ENCODE results near the gene PPFIA1.
"Not testable (repeated sequence)": the region's sequence is repeated elsewhere in the genome, so short reads cannot be mapped to it uniquely, and the experiment has no call there.

The PPFIA1 gene

DNA sequence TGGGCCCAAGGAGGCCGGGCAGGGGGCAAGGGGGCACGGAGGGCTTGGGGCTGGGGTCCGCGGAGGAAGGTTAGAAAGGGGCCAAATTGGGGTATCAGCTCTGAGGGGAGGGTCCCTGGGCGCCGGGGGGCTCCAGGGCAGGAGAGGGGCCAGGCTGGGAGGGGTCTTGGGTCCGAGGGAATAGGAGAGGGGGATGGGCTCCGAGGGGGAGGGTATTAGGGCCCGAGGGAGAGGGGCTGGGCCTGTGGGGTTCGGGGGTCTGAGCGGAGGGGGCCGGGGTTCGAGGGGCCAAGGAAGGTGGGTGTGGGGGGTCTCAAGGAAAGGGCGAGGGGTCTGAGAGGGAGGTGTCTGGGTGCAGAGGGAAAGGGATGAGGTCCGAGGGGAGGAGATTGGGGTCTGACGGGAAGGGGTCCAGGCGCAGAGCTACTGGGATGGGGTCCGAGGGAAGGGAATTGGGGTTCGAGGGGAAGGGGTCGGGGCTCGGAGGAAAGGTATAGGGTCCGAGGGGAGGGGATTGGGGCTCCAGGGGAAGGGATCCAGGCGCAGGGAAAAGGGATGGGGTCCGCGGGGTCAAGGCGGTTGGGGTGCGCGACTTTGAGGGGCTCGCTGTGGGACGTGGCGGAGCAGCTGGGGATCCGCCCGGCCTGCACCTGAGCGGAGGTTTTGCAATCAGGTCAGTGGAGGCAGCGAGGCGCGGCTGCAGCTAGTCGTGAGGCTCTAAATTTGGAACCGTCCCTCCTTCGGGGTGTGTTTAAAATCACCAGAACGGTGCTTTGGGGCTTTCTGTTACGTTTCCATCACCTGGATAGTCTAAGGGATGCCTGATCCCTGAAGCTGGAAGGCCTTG is 128.6 kb downstream of the PPFIA1 start:
- no peak for DNase-seq

DNA sequence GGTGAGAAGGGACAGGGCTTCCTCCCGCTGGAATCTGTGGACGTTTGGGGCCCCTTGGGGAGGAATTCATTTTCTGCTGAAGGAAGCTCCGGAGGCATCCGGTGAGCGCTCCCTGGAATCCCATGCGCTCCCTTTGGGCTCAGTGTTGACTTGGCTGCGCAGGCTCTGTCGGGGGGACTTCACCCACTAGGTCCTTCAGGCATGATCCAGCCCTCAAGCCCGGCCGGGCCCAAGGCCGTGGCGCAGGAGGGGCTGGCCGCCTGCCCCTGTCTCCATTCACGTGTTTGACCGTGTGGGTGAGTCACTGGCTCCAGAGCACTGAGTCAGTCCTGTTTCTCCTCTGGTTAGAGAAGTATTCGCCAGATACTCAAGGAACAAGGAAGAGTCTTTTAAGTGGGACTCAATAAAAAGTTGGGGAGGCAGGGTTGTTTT is 129.2 kb downstream of the PPFIA1 start:
- DNase-seq: no peak

DNA sequence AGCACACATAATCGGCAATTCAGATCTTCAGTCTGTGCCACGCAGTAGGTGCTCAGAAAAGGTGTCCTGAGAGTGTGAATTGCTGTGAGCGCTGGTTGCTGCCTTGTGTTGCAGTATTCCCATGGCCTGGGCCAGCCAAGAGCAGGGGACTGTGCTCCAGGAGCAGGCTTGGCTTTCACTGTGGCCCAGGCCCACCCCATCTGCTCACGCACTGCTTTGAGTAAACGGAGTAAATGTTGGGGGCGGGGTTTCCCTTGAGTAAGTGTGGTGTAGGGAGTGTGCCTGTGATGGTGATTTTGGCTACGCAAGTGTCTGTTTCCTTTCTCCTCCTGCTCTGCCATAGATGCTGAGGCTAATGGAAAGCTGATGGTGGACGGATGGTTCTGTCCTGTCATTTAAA is 130.2 kb downstream of the PPFIA1 start:
- no peak for DNase-seq

DNA sequence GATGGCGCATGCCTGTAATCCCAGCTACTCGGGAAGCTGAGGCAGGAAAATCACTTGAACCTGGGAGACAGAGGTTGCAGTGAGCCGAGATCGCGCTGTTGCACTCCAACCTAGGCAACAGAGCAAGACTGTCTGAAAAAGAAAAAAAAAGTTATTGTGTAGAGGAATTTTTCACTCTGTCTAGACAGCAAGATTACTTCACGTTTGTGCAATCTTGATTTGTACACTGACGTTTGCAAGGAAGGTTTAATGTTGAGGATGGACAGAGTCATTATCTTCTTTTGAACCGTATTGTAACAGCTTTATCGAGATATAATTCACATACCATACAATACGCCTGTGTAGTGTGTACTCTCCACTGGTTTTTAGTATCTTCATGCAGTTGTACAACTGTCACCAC is 131.5 kb downstream of the PPFIA1 start:
- DNase-seq: no peak

DNA sequence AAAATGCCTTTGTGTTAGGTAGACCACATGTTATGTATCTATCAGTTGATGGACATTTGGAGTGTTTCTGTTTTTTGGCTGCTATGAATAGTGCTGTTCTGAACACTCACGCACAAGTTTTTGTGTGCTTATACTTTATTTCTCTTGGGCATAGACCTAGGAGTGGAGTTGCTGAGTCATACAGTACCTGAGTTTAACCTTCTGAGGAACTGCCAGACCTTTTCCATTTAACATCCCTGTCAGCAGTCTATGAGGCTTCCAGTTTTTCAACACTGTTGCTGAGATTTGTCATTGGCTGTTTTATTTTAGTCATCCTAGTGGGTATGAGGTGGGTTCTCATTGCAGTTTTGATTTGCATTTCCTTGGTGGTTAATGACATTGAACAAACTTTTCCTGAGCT is 132.2 kb downstream of the PPFIA1 start:
- DNase-seq: no peak

DNA sequence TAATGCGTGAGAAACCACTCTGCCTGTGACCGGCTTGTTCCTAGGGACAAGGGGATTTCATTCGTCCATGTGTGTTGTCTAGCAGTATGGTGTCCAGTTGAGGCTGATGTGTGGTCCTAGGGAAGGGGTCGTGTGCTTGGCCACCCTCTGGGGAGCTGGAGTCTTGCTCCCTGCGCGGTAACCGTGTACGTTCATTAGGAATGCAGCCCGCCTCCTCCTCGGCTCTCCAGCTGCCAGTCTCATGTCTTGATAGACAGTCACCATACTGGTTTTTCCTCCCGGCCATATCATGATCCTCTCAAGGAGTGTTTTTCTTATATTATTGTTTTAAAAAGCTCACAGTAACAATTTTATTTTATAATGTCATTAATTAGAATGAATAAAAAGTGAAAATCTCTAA is 133.8 kb downstream of the PPFIA1 start:
- DNase-seq: no peak

DNA sequence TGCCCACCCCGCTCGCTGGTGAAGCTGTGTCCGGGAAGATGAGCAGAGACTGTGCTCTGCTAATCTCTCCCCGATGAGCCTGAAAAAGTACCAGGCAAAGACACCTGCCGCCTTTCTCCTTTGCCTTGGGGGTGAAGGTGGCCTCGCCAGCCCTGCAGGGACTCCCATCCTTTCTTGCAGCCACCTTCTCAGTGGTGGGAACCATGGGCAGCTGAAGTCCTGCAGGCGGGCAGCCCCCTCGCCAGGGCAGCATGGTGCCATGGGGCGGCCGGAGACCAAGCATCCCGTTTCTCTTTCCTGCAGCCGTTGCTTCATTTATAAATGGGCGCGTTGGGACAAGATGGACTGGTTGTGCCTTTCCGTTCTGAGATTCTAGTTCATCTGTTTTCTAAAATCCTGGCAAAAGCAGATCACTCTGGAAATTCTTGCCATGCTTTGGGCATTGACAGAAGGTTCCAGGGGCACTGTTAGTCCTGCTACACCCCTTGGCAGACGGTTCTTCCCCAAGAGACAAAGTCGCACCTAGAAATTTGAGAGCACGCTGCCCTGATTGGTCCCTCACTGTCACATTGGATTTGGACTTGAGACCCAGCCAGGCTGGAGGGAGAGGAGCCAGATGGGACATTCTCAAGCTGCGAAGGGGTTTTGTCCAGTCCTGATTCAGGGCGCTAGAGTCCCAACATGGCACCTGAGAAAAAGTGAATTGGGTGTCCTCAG is 135.3 kb downstream of the PPFIA1 start:
- DNase-seq: no peak

DNA sequence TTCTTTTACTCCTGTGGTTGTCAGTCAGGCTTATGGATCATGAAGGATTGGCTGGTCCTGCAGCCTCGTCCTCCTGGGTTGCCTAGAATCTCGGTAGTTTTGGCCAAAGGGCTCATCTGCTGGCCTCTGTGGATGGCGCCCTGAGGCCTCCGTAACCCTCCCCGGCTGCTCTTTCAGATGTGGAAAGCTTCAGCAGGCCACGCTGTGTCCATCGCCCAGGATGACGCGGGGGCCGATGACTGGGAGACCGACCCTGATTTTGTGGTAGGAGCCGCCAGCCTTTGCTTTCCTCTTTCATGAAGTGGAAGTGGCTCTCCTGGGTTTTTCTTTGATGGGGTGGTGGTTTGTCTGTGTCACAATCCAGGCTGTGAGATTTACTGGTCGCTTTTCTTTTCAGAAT is 136.6 kb downstream of the PPFIA1 start:
- DNase-seq: no peak

DNA sequence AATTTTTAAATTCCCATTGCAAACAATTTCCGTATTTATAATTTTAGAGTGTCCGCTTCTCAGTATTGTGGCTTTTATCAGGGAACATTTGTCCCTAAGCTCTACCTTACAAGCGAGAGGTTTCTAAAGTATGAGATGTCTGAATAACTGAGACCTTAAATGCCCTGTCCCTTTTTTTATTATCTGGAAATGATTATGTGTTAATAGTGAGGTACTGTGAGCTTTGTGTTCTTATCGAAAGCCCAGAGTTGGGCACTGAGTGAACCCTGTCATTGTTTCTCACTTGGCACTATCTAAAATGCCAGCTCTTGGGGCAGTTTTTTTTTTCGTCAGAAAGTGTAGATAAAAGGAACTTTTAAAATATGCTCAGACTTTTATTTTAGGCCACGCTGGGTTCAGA is 137.3 kb downstream of the PPFIA1 start:
- DNase-seq: no peak

DNA sequence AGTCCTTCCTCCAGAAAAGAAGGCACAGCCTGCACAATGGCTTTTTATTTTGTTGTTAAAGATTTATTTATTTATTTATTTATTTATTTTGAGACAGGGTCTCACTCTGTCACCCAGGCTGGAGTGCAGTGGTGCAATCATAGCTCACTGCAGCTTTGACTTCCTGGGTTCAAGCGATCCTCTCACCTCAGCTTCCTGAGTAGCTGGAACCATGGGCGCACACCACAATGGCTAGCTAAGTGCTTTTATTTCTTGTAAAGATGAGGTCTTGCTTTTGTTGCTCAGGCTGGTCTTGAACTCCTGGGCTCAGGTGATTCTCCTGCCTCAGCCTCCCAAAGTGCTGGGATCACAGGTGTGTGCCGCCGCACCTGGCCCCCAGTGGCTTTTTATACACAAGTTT is 137.8 kb downstream of the PPFIA1 start:
- DNase-seq: not testable (repeated sequence)

DNA sequence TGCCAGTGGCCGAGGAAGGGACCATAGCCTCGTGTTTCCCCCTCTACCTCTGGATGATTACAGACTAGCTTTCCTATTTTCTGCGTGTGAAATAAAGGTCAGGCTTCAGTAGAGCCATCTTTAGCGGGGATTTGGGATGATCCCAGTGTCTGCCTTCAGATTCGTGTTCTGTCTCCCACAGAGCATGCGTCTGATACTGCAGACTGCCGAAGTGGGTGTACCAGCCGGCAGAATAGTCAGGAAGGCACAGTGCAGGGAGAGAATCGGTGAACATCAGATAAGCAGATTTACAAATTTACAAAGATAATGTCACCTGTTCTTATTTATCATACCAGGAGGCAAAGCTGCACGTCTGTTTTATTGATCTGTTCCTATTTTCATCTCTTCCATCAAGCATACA is 138.9 kb downstream of the PPFIA1 start:
- no peak for DNase-seq

DNA sequence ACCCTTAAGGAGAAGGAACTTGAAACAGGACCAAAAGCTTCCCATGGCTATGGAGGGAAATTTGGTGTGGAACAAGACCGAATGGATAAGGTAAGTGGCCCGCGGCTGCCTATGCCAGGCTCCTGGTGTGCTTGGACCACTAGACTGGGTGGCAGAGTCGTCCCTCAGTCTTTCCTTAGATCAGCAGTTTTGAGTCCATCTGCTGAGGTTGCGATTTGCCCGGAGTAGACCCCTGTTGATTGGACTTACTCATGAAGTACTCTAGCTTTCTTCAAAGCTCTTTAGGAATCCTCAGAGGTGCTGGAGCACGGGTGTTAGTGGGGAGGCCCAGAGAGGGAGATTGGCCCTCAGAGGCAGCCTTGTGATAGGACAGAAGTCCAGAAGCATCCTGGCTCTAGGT is 139.4 kb downstream of the PPFIA1 start:
- no peak for DNase-seq

DNA sequence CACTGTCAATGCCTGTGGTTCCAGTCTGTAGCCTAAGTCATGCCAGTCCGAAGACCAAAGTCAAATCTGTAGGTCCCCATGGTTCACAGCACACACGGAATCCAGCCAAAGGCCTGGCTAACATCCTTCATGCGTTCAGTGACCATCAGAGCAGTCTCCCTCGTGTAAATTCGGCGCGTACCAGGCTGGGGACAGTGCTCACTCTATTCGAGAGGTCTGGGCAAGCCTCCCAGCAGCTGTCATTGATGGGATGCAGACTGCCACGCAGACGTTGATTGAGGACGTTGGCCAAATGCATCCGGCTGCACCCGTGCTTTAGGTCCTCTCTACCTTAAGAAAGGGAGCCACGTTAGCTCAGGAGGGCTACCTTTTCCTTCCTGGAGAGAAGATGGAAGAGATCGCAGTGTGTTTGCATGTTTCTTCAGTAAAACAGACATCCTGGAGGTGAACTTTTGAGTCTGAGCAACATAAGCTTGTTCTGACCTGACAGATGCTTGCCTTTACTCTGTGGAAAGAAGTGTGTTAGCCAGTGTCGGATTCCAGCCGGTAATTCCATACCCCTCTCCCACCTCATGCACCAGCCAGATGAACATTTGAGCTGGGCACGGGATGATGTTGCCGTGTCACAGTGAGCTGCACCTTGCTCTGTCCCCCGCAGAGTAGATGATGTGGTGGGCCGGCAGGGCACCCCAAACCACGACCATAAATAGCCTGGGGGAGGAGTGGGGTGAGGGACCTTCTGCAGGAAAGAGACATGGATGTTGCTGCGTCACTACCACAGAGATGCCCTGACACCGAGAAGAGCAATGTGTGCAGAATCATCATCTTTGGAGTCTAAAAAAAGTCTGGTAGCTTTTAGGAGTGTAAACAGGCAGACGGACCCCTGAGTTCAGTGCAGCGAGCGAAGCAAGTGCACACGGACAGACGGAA is 140.1 kb downstream of the PPFIA1 start:
- DNase-seq: peak; percentile 43

DNA sequence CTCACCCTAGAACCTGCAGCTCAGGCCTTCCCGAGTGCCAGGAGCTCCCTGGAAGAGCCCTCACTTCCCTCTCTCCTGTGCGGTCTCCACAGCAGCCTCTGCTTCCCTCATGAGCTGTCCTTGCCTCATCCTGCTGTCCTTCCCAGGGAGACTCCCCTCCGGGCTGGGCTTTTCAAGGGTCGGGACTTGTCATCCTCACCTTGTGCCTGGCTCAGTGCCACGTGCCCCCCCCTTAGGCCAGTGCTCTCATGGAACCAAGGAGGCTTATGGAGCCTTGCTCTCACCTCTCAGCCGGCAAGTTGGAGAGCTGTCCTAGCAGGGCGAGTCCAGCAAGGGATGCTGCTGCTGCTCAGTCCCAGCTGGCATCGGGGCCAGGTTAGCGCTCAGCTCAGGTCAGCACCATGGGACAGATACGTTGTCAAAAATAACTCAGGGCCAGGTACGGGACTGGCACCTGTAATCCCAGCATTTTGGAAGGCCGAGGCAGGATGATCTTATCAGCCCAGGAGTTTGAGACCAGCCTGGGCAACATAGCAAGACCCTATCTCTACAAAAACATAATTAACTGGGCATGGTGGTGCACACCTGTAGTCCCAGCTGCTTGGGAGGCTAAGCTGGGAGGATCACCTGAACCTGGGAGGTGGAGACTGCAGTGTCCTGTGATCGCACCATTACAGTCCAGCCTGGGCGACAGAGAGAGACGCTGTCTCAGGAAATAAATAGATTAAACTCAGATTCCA is 141.4 kb downstream of the PPFIA1 start:
- DNase-seq: no peak

DNA sequence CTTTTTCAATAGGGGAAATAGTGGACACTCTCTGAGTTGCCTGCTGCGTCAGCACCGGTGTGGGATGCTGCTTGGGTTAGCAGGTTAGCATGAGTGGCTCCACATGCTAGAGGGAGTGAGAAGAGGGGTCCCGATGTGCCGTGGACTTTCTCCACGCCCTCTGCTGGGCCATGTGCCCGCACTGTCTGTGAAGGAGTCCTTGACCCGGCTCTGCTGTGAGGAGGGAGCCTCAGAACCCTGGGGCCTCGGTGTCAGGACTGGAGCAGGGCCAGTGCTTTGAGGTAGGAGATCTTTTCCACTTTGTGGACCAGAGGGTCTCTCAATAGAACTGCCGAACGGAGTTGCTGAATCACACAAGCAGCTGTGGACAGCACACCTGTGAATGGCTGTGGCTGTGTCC is 142.7 kb downstream of the PPFIA1 start:
- DNase-seq: no peak

DNA sequence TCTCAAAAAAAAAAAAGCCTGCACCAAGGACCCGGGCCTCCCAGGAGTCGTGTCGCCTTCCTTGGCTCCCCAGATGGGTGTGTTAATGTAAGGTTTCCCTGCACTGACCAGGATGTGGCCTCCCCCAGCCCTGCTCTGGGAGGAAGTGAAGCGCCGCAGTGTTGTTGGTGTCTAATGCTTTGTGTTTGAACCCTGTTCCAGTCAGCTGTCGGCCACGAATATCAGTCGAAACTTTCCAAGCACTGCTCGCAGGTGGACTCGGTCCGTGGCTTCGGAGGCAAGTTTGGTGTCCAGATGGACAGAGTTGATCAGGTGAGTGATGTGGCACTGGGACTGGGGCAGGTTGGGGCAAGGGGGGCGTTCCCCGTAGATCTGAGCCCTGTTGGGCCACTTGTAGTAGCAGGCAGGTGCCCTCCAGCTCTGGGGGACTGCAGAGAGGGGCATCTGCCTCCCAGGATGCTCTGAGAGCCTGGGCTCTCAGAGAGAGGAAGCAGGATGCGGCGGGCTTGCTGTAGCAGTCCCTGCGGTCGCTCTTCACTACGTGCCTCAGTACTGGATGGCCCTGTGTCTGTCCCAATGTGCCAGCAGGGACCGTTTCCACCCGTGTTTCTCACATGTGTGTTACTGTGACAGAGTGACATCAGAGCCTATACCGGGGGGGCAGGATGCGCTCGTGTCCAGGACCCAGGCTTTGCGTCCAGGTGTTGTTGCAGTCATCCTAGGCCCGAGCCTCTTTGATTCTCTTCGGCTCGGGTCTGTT is 144.0 kb downstream of the PPFIA1 start:
- DNase-seq: no peak

DNA sequence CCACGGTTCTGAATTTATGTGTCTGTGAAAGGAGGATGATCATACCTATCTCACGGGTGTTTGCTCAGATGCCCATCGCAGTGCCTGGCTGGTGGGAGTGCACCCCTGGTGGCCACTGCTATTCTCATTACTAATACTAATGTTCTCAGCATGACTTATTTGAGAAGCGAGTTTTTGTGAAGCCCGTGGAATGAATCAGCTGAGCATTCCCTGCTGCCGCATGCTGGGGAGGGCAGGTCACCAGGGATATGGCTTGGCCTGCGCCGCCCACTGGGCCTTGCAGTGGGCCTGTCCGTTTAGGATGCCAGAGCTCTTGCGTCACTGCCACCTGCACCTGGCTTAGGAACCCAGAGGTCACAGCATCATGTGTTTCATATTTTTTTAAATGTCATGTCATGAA is 144.7 kb downstream of the PPFIA1 start:
- DNase-seq: no peak

DNA sequence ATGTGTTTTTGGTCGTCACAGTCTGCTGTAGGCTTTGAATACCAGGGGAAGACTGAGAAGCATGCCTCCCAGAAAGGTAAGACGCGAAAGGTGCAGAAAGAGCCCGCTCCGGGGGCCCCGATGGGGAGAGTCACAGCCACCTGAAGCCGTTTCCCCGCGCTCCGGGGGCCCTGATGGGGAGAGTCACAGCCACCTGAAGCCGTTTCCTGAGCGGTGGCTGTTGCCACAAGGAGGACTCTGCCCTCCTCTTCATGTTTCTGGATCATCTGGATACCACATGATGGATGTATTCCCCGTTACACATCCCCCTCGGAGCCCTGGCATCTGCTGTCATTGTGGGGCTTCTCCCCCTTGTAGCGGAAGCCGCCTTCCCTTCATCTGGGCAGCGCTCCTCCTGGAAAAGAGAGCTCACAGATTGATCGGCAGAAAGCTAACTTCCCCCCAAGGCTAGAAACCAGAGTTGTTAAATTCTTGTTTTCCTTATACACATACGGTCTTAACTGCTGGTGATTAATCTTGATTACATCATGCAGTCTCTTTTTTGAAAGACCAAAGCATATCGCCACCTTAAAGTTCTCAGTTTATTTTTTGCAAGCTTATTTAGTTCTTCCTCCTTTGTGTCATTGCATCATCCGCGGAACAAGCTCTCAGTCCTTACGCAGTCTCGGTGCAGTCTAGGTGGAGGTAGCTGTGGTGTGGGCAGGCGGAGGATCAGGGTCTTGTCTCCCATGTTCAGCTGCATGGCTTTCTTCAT is 145.3 kb downstream of the PPFIA1 start:
- no peak for DNase-seq

DNA sequence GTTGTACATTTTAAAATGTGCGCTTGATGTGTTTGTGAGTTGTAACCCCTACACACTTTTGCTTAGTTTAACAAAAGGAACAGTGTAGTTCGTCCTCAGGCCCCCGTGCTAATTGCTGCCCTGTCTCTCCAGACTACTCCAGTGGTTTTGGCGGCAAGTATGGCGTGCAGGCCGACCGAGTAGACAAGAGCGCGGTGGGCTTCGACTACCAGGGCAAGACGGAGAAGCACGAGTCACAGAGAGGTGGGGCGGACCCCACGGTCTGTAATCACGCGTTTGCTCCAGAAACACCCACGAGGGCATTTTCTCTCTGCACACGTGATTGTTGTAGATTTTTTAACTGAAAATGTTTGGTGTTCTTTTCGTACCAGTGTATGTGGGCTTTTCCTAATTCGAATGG is 146.4 kb downstream of the PPFIA1 start:
- no peak for DNase-seq

DNA sequence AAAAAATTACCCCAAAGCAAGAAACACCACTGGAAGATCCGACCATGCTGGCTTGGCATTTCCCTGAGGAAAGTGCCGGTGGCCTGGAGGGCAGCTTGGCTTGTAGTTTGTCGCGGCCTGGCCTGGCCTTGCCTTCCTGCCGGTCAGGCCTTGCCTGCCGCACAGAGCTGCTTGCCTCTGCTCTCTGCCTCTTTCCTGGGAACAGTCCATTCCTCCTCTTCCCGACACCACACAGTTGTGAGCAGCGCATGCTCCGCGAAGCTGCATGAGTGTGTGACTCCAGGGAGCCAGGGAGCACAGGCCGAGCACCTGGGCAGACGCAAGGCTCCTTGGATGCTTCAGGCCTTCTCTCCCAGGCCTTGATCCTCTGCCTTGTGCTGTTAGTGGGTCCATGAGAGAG is 147.6 kb downstream of the PPFIA1 start:
- DNase-seq: no peak

All from GDM1 (cell line).